Suprapubic skin (tissue), 4 donors: Measurements from ENCODE around the gene BMP2K. TPM values are rescaled to one million over a fixed set of nuclear protein-coding genes. Genes with fewer than 3 reads are reported as not detected.

ENCODE experiments used
- DNase-seq, 2 donors: peaks; one replicate each; pipeline ENCODE4 v3.0.0-alpha.2; 2019; ENCODE audit warnings: low spot score in 2 of 2
- H3K27ac ChIP-seq: fragments of 200-600 bp; sonication (generic); one replicate; pipeline ENCODE4 v1.5.1; 2019
- H3K27me3 ChIP-seq: fragments of 200-600 bp; sonication (generic); one replicate; pipeline ENCODE4 v1.5.1; 2019
- H3K36me3 ChIP-seq: fragments of 200-600 bp; sonication (generic); one replicate; pipeline ENCODE4 v1.5.1; 2019
- H3K4me1 ChIP-seq: fragments of 200-600 bp; sonication (generic); one replicate; pipeline ENCODE4 v1.5.1; 2019
- H3K4me3 ChIP-seq: fragments of 200-600 bp; sonication (generic); one replicate; pipeline ENCODE4 v1.5.1; 2019; ENCODE audit warnings: mild to moderate bottlenecking
- H3K9me3 ChIP-seq: fragments of 200-600 bp; sonication (generic); one replicate; pipeline ENCODE4 v1.5.1; 2019
- EP300 ChIP-seq: sonication (generic); formaldehyde crosslinking; IDR thresholded peaks from one replicate; pipeline ENCODE4 v1.6.1; 2017; ENCODE audit warnings: antibody characterized with exemption
- POLR2A ChIP-seq, 2 donors: fragments of 450-650 bp; IDR thresholded peaks; one replicate each; pipeline ENCODE4 v1.6.1; 2017; ENCODE audit warnings: antibody characterized with exemption in 2 of 2, mild to moderate bottlenecking in 2 of 2, moderate library complexity in 2 of 2
- POLR2AphosphoS5 ChIP-seq, 3 donors: sonication (generic); formaldehyde crosslinking; IDR thresholded peaks; one replicate each; pipeline ENCODE4 v1.6.1; 2017; ENCODE audit warnings: antibody characterized with exemption in 3 of 3
- whole genome bisulfite sequencing: methylation state at CpG from one replicate; pipeline ENCODE4 v1.1.5; 2018; 5-methylcytosine and 5-hydroxymethylcytosine counted together
- total RNA-seq, 4 donors: library from RNA; depleted of rRNA; stranded (reverse); fragments of >200 nt; gene quantifications; one replicate each; pipeline ENCODE4 v1.1.0, GENCODE V29; 2016
- TF ChIP-seq, protein P1 (sequence below), 2 donors: fragments of 200-600 bp in 1 of 2; fragments of 450-650 bp in 1 of 2; sonication (generic) in 1 of 2; IDR thresholded peaks; one replicate each; pipeline ENCODE4 v1.5.1; 2016 to 2019; ENCODE audit warnings: antibody characterized with exemption in 2 of 2, mild to moderate bottlenecking in 1 of 2, moderate library complexity in 1 of 2

Gene BMP2K
- total RNA-seq, 4 donors from 2014 or later = 29.7 to 79.1 (median 34.2) TPM

DNA sequence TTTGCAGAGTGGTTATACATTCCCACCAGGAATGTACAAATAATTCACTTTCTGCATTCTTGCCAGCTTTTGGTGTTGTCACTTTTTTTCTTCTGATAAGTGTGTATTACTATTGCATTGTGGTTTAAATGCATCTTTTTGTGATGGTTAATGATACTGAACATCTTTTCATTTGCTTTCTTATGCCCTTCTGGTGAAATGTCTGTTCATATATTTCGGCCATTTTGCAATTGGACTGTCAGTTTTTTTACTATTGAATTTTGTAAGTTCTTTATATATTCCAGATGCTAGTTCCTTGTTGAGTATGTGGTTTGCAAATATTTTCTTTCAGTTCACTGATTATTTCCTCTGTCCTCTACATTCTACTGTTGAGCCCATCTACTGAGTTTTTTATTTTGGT, 19.4 kb upstream of the BMP2K start:
- 94% methylated on average over 1 of the region's 1 CpG for WGBS
- Histone ChIP-seq H3K27ac (no peak overlapping the region), H3K4me1 (no peaks in the 10 kb centered on the region), H3K27me3 (no peaks in the 10 kb centered on the region), H3K4me3 (no peak overlapping the region), H3K36me3 (no peaks in the 10 kb centered on the region), H3K9me3 (no peaks in the 10 kb centered on the region)
- TF ChIP-seq POLR2A (IDR thresholded peaks at IDR 0.05) = no peak
- TF ChIP-seq EP300 = no peak
- no peak for TF ChIP-seq POLR2AphosphoS5 (IDR thresholded peaks at IDR 0.05)
- TF ChIP-seq, protein P1, sequence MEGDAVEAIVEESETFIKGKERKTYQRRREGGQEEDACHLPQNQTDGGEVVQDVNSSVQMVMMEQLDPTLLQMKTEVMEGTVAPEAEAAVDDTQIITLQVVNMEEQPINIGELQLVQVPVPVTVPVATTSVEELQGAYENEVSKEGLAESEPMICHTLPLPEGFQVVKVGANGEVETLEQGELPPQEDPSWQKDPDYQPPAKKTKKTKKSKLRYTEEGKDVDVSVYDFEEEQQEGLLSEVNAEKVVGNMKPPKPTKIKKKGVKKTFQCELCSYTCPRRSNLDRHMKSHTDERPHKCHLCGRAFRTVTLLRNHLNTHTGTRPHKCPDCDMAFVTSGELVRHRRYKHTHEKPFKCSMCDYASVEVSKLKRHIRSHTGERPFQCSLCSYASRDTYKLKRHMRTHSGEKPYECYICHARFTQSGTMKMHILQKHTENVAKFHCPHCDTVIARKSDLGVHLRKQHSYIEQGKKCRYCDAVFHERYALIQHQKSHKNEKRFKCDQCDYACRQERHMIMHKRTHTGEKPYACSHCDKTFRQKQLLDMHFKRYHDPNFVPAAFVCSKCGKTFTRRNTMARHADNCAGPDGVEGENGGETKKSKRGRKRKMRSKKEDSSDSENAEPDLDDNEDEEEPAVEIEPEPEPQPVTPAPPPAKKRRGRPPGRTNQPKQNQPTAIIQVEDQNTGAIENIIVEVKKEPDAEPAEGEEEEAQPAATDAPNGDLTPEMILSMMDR (IDR thresholded peaks at IDR 0.05) = no peak
- no peak for DNase-seq

DNA sequence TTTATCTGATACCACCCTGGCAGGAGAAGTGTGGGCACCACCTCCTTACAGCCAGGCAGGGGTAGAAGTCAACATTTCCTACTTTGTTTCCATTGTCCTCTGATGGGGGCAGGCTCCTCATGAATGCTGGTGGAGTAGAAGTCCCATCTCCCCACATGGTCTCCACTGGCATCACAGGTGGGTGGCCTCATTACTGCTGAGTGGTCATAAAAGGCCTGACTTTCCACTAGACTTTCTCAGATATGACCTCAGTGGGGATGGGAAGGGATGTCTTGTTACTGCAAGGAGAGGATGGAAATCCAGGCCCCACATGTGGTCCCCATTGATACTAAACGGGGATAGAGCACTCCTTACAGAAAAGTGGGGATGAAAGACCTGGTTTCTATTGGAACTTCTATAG, 18.6 kb upstream of the BMP2K start:
- 94% methylated on average over 1 of the region's 1 CpG for WGBS
- TF ChIP-seq EP300 (no peak), POLR2AphosphoS5 (IDR thresholded peaks at IDR 0.05) (no peak)
- TF ChIP-seq, protein P1 (IDR thresholded peaks at IDR 0.05) = no peak
- Histone ChIP-seq H3K27ac (no peak overlapping the region), H3K27me3 (no peaks in the 10 kb centered on the region), H3K4me1 (no peaks in the 10 kb centered on the region), H3K9me3 (no peaks in the 10 kb centered on the region), H3K4me3 (no peak overlapping the region), H3K36me3 (no peaks in the 10 kb centered on the region)
- DNase-seq = no peak

DNA sequence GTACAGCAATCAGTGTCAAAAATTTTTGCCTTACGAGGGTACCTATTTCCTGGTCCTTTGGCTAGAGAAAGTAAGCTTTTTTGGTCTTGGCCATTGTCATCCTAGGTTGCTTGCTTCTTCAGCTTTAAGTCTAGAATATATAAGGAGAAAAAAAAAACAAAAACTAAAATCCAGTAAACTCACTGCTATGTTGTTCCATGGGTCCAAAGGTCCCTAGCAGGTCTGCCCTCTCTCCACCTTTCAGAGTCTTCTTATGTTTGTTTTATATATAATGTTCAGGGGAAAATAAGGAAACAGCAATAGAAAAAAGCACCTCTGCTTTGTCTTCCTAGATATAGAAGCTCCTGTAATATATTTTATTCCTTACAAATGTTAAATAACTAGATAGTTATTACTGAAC, 18.1 kb upstream of the BMP2K start:
- Histone ChIP-seq H3K27me3 (no peaks in the 10 kb centered on the region), H3K4me1 (no peaks in the 10 kb centered on the region), H3K27ac (no peak overlapping the region), H3K36me3 (no peaks in the 10 kb centered on the region), H3K4me3 (no peak overlapping the region), H3K9me3 (no peaks in the 10 kb centered on the region)
- TF ChIP-seq POLR2A (IDR thresholded peaks at IDR 0.05) (no peak), EP300 (no peak), POLR2AphosphoS5 (IDR thresholded peaks at IDR 0.05) (no peak)
- TF ChIP-seq, protein P1 (IDR thresholded peaks at IDR 0.05) = no peak
- WGBS = 88% methylated on average over 1 of the region's 1 CpG
- no peak for DNase-seq

DNA sequence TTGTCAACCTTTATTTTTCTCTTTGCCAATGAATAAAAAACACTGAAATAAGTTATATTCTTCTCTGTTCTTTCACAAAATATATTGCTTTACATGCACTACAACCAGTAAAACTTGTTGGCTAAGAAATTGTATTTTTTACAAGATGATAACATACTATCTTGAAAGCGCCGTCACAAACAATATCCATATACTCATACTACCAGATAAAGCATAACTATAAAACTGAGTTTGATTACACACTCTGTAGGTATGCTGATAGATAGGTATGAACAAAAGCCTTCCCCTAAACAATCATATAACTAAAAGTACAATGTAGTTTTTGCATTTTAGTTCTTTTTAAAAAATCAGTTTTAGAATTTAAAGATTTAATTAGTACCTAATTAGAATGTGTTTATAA, 13.6 kb upstream of the BMP2K start:
- 92% methylated on average over 2 of the region's 2 CpGs for WGBS
- H3K4me3 ChIP-seq = no peak overlapping the region
- H3K27ac ChIP-seq = no peak overlapping the region
- H3K27me3 ChIP-seq = no peaks in the 10 kb centered on the region
- H3K36me3 ChIP-seq = no peaks in the 10 kb centered on the region
- TF ChIP-seq POLR2A (IDR thresholded peaks at IDR 0.05) (no peak), EP300 (no peak), POLR2AphosphoS5 (IDR thresholded peaks at IDR 0.05) (no peak)
- TF ChIP-seq, protein P1 (IDR thresholded peaks at IDR 0.05) = no peak
- DNase-seq = no peak
- H3K9me3 ChIP-seq = no peaks in the 10 kb centered on the region
- H3K4me1 ChIP-seq = peaks cover 10% of the 10 kb centered on the region

DNA sequence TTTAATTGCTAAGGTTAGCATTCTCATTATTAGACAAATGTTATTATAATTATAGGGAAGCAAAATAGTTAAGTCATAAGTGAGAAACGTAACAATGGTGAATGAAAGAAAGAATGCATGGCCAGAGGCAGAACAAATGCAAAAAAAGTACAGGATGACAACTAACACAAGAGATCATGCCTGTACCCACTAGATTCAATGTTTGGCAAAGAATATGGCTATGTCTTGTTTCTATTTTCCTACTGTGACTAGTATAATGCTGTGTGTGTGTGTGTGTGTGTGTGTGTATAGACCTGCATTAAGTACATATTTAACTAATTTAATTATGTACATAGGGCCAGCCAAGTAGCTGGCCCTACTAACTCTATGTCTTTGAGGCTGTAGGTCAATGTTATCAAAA, 12.9 kb upstream of the BMP2K start:
- Histone ChIP-seq H3K27ac (no peak overlapping the region), H3K36me3 (no peaks in the 10 kb centered on the region), H3K4me3 (no peak overlapping the region), H3K9me3 (no peaks in the 10 kb centered on the region), H3K27me3 (no peaks in the 10 kb centered on the region), H3K4me1 (peaks cover 10% of the 10 kb centered on the region)
- no peak for DNase-seq
- 40% methylated on average over 1 of the region's 1 CpG for WGBS
- TF ChIP-seq POLR2AphosphoS5 (IDR thresholded peaks at IDR 0.05) = no peak
- TF ChIP-seq, protein P1 (IDR thresholded peaks at IDR 0.05) = no peak
- no peak for TF ChIP-seq POLR2A (IDR thresholded peaks at IDR 0.05)
- TF ChIP-seq EP300 = no peak
